Measurements from ENCODE around the gene CAPZB. TPM values are rescaled to one million over a fixed set of nuclear protein-coding genes. Genes with fewer than 3 reads are reported as not detected.
A peak's percentile ranks its signal among the peaks of the same experiment; 100 is the strongest.

Gene CAPZB
- total RNA-seq, 1 experiment from 2014 or later = 348 TPM

DNA sequence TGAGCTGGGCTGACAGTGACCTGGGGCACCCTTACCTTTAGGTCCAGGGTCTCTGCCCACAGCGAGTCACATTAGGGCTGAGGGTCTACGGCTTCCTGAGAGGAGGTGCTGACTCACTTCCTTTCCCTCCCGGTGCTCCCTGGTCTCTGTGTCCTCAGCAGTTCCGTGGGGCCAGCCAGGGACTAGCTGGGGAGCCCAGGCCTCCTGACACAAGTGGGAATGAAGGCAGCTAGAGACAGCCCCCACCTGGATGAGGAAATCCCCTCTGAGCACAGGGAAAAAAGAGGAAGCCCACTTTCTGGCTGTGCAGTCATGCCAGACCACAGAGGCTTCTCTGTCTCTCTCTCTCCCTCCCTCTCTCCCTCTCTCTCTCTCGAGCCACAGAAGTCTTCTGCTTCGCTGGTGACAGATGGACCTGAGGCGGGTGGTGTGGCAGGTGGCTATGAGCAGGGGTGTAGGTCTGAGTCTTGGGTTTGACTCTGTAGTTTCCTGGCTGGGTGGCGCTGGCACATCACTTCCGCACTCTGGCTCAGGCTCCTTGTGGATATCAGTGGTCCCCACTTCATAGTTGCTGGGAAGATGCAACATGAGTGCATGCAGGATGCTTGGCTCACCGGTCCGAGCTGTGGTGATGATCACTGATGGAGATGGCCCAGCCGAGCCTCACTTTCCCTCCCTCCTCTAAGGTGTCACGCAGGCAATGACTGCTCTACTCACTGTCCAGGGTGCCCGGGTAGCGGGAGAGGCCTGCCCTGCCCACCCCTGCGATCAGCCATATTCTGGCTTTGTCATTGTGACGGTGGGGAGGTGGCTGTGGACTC lies 169.8 kb downstream of the CAPZB start:
- Histone ChIP-seq H2AK5ac (ENCODE audit: insufficient read length, low read length) (no peak overlapping the region), H3K18ac (ENCODE audit: insufficient read length, low read depth, low read length) (no peak overlapping the region), H2AFZ (ENCODE audit: low read length) (no peak overlapping the region), H3K56ac (ENCODE audit: insufficient read length, low read depth, low read length) (no peak overlapping the region), H2BK5ac (ENCODE audit: insufficient read length, low read length) (no peak overlapping the region), H3K79me1 (ENCODE audit: insufficient read depth, low read depth, low read length, poor library complexity, severe bottlenecking) (no peaks in the 10 kb centered on the region), H3K79me2 (ENCODE audit: insufficient read depth, low read length) (no peaks in the 10 kb centered on the region), H2BK15ac (ENCODE audit: low read depth, low read length) (no peak overlapping the region; the same call in 1 of the 2 replicates), H4K5ac (ENCODE audit: insufficient read length, low read depth, low read length) (no peak overlapping the region), H2BK120ac (ENCODE audit: low read depth, low read length, poor library complexity, severe bottlenecking) (no peak overlapping the region), H3K23ac (ENCODE audit: insufficient read length, low read depth, low read length) (no peak overlapping the region), H3K4me1 (ENCODE audit: insufficient read depth, low read length) (no peaks in the 10 kb centered on the region), H3K23me2 (ENCODE audit: insufficient read length, low read depth, low read length, poor library complexity, severe bottlenecking) (peaks cover 13% of the 10 kb centered on the region), H4K20me1 (ENCODE audit: control insufficient read depth, insufficient read depth, insufficient read length) (no peaks in the 10 kb centered on the region), H3K4ac (ENCODE audit: low read depth, low read length) (no peak overlapping the region), H3K9ac (ENCODE audit: extremely low read depth, insufficient read length, low read length) (no peak overlapping the region), H4K8ac (replicated peaks; ENCODE audit: insufficient read length, low read depth, low read length) (no peak overlapping the region), H3K14ac (ENCODE audit: insufficient read depth, low read length) (no peak overlapping the region), H3K9me3 (ENCODE audit: control insufficient read depth, low read depth, low read length) (no peaks in the 10 kb centered on the region), H3K4me2 (ENCODE audit: insufficient read depth, insufficient read length, low read length) (no peak overlapping the region), H3T11ph (ENCODE audit: low read length) (no peak overlapping the region), H2BK20ac (ENCODE audit: low read depth, low read length, poor library complexity, severe bottlenecking) (no peak overlapping the region), H4K91ac (ENCODE audit: insufficient read length, low read depth, low read length) (no peak overlapping the region), H3K27me3 (ENCODE audit: insufficient read depth, low read length) (no peaks in the 10 kb centered on the region), H3K27ac (ENCODE audit: insufficient read length, low read depth, low read length) (no peak overlapping the region), H2BK12ac (ENCODE audit: insufficient read length, low read depth, low read length) (no peak overlapping the region)
- WGBS (ENCODE audit: extremely low coverage, insufficient read length, low lambda C conversion rate) = no CpG with 5 or more reads among the region's 17 CpGs
- no peak for DNase-seq
- no peaks in the 10 kb centered on the region for H3K9me3 Mint-ChIP-seq
- H3K27me3 Mint-ChIP-seq (ENCODE audit: low read depth) = no peaks in the 10 kb centered on the region
- TF ChIP-seq CTCF (conservative IDR thresholded peaks at IDR 0.05) = no peak
- H3K27ac Mint-ChIP-seq = peak overlapping the region in 2 of 3 experiments; percentile 70 to 83; a peak in 2 of 7 replicates
- peaks cover 17 to 19% of the 10 kb centered on the region in 2 experiments for H3K4me1 Mint-ChIP-seq
- no peak overlapping the region for H3K4me3 Mint-ChIP-seq
- peaks cover 4 to 20% (median 18%) of the 10 kb centered on the region in 3 experiments; a peak in 6 of 7 replicates for H3K36me3 Mint-ChIP-seq (ENCODE audit: insufficient read depth in 1 of 3, low read depth in 3 of 3)

All from H9 (cell line).